MCF 10A (cell line): ENCODE measurements around the gene EIF4A3. TPM values are rescaled to one million over a fixed set of nuclear protein-coding genes. Genes with fewer than 3 reads are reported as not detected.

Experiments
- BruUV-seq: library from RNA; stranded (reverse); fragments of 400-500 nt; replicated peaks from 2 replicates; lab custom pipeline; 2021; lab: Mats Ljungman, UMichigan
- CTCF ChIA-PET: fragments of 300-600 bp; sonication (Branson Sonifier 250); formaldehyde crosslinking; extraction: SDS; loops from one replicate; lab custom pipeline; 2021; ENCODE audit warnings: antibody characterized with exemption, inconsistent platforms; lab: Yijun Ruan, JAX
- POLR2A ChIA-PET: fragments of 300-600, 350-650 bp; sonication (Branson Sonifier 250); formaldehyde crosslinking; extraction: SDS; loops from one replicate; lab custom pipeline; 2020; ENCODE audit warnings: antibody characterized with exemption, inconsistent platforms; lab: Yijun Ruan, JAX
- DNase-seq: peaks from one replicate; pipeline ENCODE4 v3.0.0-alpha.2; 2018; ENCODE audit not compliant: unreplicated experiment
- H3K27ac Mint-ChIP-seq: one replicate; pipeline ENCODE4 v1.8.0; 2022; ENCODE audit warnings: mild to moderate bottlenecking, low read depth, mixed read lengths; ENCODE audit not compliant: unreplicated experiment
- H3K27me3 Mint-ChIP-seq: one replicate; pipeline ENCODE4 v1.8.0; 2022; ENCODE audit warnings: mixed read lengths; ENCODE audit not compliant: insufficient read depth, unreplicated experiment
- H3K36me3 Mint-ChIP-seq: one replicate; pipeline ENCODE4 v1.8.0; 2022; ENCODE audit warnings: mild to moderate bottlenecking, moderate library complexity, mixed read lengths; ENCODE audit not compliant: insufficient read depth, unreplicated experiment
- H3K4me1 Mint-ChIP-seq: one replicate; pipeline ENCODE4 v1.8.0; 2022; ENCODE audit warnings: mixed read lengths; ENCODE audit not compliant: insufficient read depth, unreplicated experiment
- H3K4me3 Mint-ChIP-seq: one replicate; pipeline ENCODE4 v1.8.0; 2022; ENCODE audit warnings: mild to moderate bottlenecking, moderate library complexity, mixed read lengths; ENCODE audit not compliant: unreplicated experiment
- H3K9me3 Mint-ChIP-seq: one replicate; pipeline ENCODE4 v1.8.0; 2022; ENCODE audit warnings: mixed read lengths; ENCODE audit not compliant: unreplicated experiment
- CTCF ChIP-seq: fragments of 200-600 bp; IDR thresholded peaks from one replicate; pipeline ENCODE4 v1.8.0; 2022; ENCODE audit warnings: antibody characterized with exemption, mild to moderate bottlenecking; ENCODE audit not compliant: unreplicated experiment
- intact Hi-C: fragments of 100-400 bp; cut with micrococcal nuclease; formaldehyde crosslinking; loops from 2 replicates; pipeline ENCODE4 v1.14.1; 2022
- total RNA-seq: library from RNA; stranded (reverse); gene quantifications from 2 replicates; pipeline ENCODE4 v1.2.3, GENCODE V29; 2022

Gene EIF4A3
- total RNA-seq, 1 experiment from 2014 or later, result 87.0 TPM

GRCh38 chr17:80130992-80131391 is 15.9 kb downstream of the EIF4A3 start:
- no peak for DNase-seq
- intact Hi-C loops, result no loop called here
- H3K4me3 Mint-ChIP-seq, result no peak overlapping the region
- peaks cover 36% of the 10 kb centered on the region for H3K36me3 Mint-ChIP-seq
- ChIA-PET CTCF (no interaction called here), POLR2A (interaction anchor here (3.4 kb wide), 1 partner anchor 15 kb away, joined by 13 read pairs; no protein-coding TSS in a partner anchor)
- peaks cover 18% of the 10 kb centered on the region for H3K27me3 Mint-ChIP-seq
- BruUV-seq, result no TSS peak
- H3K27ac Mint-ChIP-seq, result peak overlapping the region; percentile 38
- no peaks in the 10 kb centered on the region for H3K9me3 Mint-ChIP-seq
- TF ChIP-seq CTCF, result no peak
- no peaks in the 10 kb centered on the region for H3K4me1 Mint-ChIP-seq

- POLR2A ChIA-PET, result interaction anchor here (0.7 to 3.4 kb wide), 3 partner anchors 17 to 28 kb away, joined by 4 to 13 read pairs (median 5); partner anchors contain the start of gene GAA
- no TSS peak for BruUV-seq
- Mint-ChIP-seq H3K4me3 (no peak overlapping the region), H3K9me3 (no peaks in the 10 kb centered on the region), H3K4me1 (peaks cover 4% of the 10 kb centered on the region), H3K36me3 (peaks cover 17% of the 10 kb centered on the region), H3K27me3 (peaks cover 18% of the 10 kb centered on the region), H3K27ac (no peak overlapping the region)
- TF ChIP-seq CTCF, result no peak
- intact Hi-C loops, result no loop called here
- CTCF ChIA-PET, result interaction anchor here (0.7 to 1.9 kb wide), 2 partner anchors 28 to 47 kb away, joined by 4 read pairs; partner anchors contain the start of gene GAA
- no peak for DNase-seq
Measured at GRCh38 chr17:80129006-80129565, 17.8 kb downstream of the EIF4A3 start.

- Mint-ChIP-seq H3K4me1 (peaks cover 4% of the 10 kb centered on the region), H3K27me3 (peaks cover 18% of the 10 kb centered on the region), H3K36me3 (no peaks in the 10 kb centered on the region), H3K4me3 (no peak overlapping the region), H3K27ac (no peak overlapping the region), H3K9me3 (no peaks in the 10 kb centered on the region)
- TF ChIP-seq CTCF, result no peak
- no peak for DNase-seq
- no TSS peak for BruUV-seq
- intact Hi-C loops, result no loop called here
- POLR2A ChIA-PET, result interaction anchor here (1.5 kb wide), 1 partner anchor 18 kb away, joined by 4 read pairs; no protein-coding TSS in a partner anchor
- CTCF ChIA-PET, result no interaction called here
Measured at GRCh38 chr17:80126449-80126715, 20.5 kb downstream of the EIF4A3 start.

- no peak for DNase-seq
- BruUV-seq, result no TSS peak
- ChIA-PET POLR2A (interaction anchor here (1.5 kb wide), 1 partner anchor 19 kb away, joined by 4 read pairs; no protein-coding TSS in a partner anchor), CTCF (interaction anchor here (1.0 kb wide), 1 partner anchor 117 kb away, joined by 3 read pairs; no protein-coding TSS in a partner anchor)
- H3K27ac Mint-ChIP-seq, result no peak overlapping the region
- H3K36me3 Mint-ChIP-seq, result no peaks in the 10 kb centered on the region
- H3K4me1 Mint-ChIP-seq, result peaks cover 4% of the 10 kb centered on the region
- no peak for TF ChIP-seq CTCF
- H3K4me3 Mint-ChIP-seq, result no peak overlapping the region
- intact Hi-C loops, result no loop called here
- peaks cover 18% of the 10 kb centered on the region for H3K27me3 Mint-ChIP-seq
- H3K9me3 Mint-ChIP-seq, result no peaks in the 10 kb centered on the region
Measured at GRCh38 chr17:80125656-80126448, 21.1 kb downstream of the EIF4A3 start.
